Fibroblast of lung (primary cell): ENCODE data around the gene PIGH.

Source experiments
- CTCF ChIP-seq, 2 donors: IDR thresholded peaks in 1 of 2; conservative IDR thresholded peaks in 1 of 2; 1 replicate in 1 of 2; 2 replicates in 1 of 2; pipeline ENCODE4 v1.5.1; 2011 to 2012; ENCODE audit warnings: low read length in 2 of 2, control low read depth in 1 of 2, inconsistent platforms in 1 of 2, low read depth in 1 of 2, mild to moderate bottlenecking in 1 of 2
- EZH2 ChIP-seq: IDR thresholded peaks from 2 replicates; pipeline ENCODE4 v1.5.1; 2012; ENCODE audit warnings: low read length, control low read depth, mild to moderate bottlenecking; ENCODE audit errors: missing control alignments

DNA sequence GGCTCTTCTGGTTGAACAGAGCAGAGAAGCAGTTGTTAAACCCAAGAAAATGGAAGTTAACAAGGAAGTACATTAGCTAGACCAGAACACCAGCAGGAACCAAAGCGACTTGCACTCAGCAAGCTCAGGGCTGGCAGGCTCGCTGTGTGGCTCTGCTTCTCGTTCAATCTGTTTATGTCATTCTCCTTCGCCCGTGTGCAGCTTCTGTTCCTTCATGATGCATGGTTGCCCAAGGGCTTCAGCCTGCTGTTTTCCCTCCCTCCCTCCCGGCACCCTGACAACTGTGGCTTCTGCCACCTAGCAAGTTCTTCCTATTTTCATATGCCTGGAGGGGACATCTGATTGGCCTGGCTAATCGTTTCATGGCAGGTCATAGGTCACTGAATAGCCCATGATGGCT is 25.3 kb downstream of the PIGH start:
- TF ChIP-seq CTCF (conservative IDR thresholded peaks at IDR 0.05 in 1 of 2, IDR thresholded peaks at IDR 0.05 in 1 of 2; ENCODE audit: low read depth in 1 of 2, low read length in 2 of 2) (no peak), EZH2 (no peak)
